Fibroblast of mammary gland (primary cell): ENCODE measurements around the gene BCL7C.

Source experiments
- DNase-seq: peaks from one replicate; pipeline ENCODE4 v3.0.0-alpha.2; 2010; ENCODE audit warnings: low read depth
- H3K4me3 ChIP-seq: 2 replicates; pipeline ENCODE4 v1.5.1; 2011; ENCODE audit warnings: low read depth, mild to moderate bottlenecking, low read length, moderate library complexity; ENCODE audit not compliant: control insufficient read depth
- CTCF ChIP-seq: conservative IDR thresholded peaks from 2 replicates; pipeline ENCODE4 v1.5.1; 2011; ENCODE audit warnings: low read depth, low read length, inconsistent platforms; ENCODE audit not compliant: control insufficient read depth, insufficient read depth

BCL7C gene

DNA sequence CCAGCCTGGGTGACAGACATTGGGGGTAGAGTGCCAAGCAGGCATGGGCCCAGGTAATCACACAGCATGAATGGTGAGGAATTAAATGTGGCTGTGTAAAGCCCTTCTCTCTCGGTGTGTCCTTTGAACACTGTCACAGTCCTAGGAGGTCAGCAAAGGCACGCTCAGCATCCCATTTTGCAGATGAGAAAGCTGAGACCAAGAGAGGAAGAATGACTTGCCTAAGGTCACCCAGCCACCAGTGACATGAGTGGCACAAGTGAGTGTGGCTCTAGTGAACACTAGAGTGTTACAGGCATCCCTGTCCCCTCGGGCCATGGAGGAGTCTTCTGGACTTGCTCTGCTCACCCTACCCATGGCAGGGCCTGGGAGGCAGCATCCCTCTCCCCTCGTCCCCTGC lies 13.2 kb upstream of the BCL7C start:
- H3K4me3 ChIP-seq, result no peak overlapping the region
- TF ChIP-seq CTCF, result no peak
- DNase-seq, result no peak

DNA sequence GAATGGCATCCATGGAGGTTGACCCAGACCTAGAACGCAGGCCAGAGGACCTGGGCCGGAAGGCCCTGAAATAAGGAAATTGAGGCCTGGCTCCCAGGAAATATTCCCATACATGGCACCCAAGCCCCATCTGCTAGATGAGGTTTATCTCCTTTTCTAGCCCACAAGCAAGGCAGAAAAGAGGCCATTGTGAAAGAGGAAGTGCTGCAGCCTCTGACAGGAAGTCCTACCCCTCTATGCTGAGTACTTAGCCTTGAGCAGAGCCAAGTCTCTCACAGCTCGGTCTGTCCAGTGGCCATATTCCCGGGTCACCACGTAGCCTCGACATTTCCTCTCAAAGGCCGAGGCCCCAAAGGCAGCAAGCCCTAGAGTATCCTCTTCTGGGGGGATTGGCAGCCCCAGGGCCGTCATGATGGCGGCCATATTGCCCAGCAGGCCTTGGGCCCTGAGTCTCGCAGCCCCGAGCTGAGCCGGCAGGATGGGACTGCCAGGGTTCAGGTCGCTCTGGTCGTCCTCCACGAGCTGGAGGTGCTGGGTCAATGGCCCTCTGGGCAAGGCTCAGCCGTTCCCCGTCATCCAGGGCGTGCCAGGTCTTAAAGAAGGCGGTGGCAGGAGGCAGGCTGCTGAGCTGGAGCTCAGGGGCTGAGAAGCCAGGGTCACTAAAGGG lies 10.4 kb upstream of the BCL7C start:
- no peak overlapping the region for H3K4me3 ChIP-seq
- TF ChIP-seq CTCF, result no peak
- no peak for DNase-seq

- H3K4me3 ChIP-seq, result no peak overlapping the region
- peak; percentile 32 for DNase-seq
- no peak for TF ChIP-seq CTCF
These were observed 9.7 kb upstream of the BCL7C start for GRCh38 chr16:30903596-30903995.

DNA sequence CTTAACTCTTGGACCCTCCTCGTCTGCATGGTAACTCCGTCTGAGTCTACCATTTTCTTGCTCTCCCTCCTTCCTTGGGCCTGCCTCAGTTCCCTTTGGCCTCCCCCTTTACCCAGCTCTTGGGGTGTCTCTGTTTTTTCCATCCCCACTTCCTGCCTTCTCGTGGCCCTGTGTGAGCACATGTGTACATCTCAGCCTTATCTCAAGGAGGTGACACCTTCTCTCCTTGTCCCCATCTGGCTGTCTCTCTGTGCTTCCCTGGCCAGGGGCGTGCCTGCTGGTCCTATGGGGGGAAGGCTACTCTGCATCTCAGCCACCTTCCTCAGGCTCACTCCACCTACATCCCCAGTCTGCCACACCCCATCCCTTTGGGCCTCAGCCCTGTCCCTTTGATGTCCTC lies 9.1 kb upstream of the BCL7C start:
- no peak for DNase-seq
- TF ChIP-seq CTCF, result no peak
- H3K4me3 ChIP-seq, result no peak overlapping the region

- DNase-seq, result peak; percentile 57
- no peak for TF ChIP-seq CTCF
These were observed 8.4 kb upstream of the BCL7C start for GRCh38 chr16:30902029-30902972.

GRCh38 chr16:30901201-30902028 lies 7.5 kb upstream of the BCL7C start:
- no peak for TF ChIP-seq CTCF

More at GRCh38 chr16:30902029-30902972, 8.4 kb upstream of the BCL7C start:
- peak overlapping the region; percentile 43 for H3K4me3 ChIP-seq

More at GRCh38 chr16:30901201-30902028, 7.5 kb upstream of the BCL7C start:
- H3K4me3 ChIP-seq, result peak overlapping the region; percentile 36
- DNase-seq, result peak; percentile 11
